HL-60 (cell line): Measurements from ENCODE around the gene PPFIBP2.

Source experiments
- POLR2AphosphoS5 ChIP-seq: IDR thresholded peaks from 2 replicates; pipeline ENCODE4 v1.6.1; 2012; ENCODE audit warnings: low read depth
- TF ChIP-seq, protein P1 (sequence below): IDR thresholded peaks from one replicate; pipeline ENCODE4 v1.5.1; 2011; ENCODE audit warnings: low read length, control low read depth, inconsistent platforms; ENCODE audit not compliant: insufficient read depth

DNA sequence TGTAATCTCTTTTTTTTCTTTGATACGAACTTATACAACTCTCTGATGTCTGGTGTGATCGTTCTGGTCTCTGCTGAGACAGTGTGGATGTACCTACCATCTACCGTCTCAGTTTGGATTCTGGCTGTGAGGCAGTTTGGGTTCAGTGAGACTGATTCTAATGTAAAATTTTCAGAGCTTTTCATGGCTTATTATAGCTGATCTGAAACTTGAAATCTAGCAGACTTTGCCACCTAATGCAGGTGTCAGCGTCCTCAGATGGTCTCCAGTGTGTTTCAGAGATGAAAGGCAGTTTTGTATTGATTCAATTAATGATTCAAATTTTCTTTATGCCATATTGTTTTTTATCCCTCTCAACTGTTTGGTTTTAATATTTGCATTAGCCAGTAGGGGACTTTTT lies 35.9 kb downstream of the PPFIBP2 start:
- no peak for TF ChIP-seq POLR2AphosphoS5
- TF ChIP-seq, protein P1, sequence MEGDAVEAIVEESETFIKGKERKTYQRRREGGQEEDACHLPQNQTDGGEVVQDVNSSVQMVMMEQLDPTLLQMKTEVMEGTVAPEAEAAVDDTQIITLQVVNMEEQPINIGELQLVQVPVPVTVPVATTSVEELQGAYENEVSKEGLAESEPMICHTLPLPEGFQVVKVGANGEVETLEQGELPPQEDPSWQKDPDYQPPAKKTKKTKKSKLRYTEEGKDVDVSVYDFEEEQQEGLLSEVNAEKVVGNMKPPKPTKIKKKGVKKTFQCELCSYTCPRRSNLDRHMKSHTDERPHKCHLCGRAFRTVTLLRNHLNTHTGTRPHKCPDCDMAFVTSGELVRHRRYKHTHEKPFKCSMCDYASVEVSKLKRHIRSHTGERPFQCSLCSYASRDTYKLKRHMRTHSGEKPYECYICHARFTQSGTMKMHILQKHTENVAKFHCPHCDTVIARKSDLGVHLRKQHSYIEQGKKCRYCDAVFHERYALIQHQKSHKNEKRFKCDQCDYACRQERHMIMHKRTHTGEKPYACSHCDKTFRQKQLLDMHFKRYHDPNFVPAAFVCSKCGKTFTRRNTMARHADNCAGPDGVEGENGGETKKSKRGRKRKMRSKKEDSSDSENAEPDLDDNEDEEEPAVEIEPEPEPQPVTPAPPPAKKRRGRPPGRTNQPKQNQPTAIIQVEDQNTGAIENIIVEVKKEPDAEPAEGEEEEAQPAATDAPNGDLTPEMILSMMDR = no peak
